Measurements from ENCODE around the gene CLBA1. TPM values are rescaled to one million over a fixed set of nuclear protein-coding genes. Genes with fewer than 3 reads are reported as not detected.
"Not testable (repeated sequence)": the region's sequence is repeated elsewhere in the genome, so short reads cannot be mapped to it uniquely, and the experiment has no call there.

CLBA1 gene
- total RNA-seq, 2 experiments from 2014 or later, result 0.82 to 1.2 TPM

DNA sequence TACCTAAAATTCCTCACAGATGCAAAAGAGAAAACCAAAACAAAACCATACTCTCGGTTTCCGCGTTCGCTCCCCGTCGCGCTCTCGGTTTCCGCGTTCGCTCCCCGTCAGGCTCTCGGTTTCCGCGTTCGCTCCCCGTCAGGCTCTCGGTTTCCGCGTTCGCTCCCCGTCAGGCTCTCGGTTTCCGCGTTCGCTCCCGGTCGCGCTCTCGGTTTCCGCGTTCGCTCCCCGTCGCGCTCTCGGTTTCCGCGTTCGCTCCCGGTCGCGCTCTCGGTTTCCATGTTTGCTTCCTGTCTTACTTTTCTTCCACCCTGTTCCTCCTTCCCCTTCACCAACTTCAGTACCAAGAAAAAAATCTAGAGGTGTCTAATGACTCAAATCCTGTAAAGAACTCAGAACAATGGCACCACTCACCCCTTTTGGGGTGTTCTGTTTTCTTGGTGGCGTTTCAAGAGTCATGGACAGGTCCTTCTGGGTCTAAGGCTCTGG is 47.9 kb downstream of the CLBA1 start:
- POLR2A ChIA-PET; H3K9me2 ChIP-seq (ENCODE audit: insufficient read depth, low read length); H3K27ac ChIP-seq (ENCODE audit: low read depth, low read length, poor library complexity, severe bottlenecking); H3K36me3 ChIP-seq (ENCODE audit: insufficient read depth, low read length); H3K4me2 ChIP-seq (ENCODE audit: low read length); DNase-seq (ENCODE audit: low spot score); H4K20me1 ChIP-seq (ENCODE audit: insufficient read depth, low read length); BruUV-seq (replicated peaks); H3K4me3 ChIP-seq (ENCODE audit: low read depth, low read length, poor library complexity, severe bottlenecking); H3K9me3 ChIP-seq (ENCODE audit: low read length); CTCF ChIA-PET (ENCODE audit: unreplicated experiment); H3K79me2 ChIP-seq (ENCODE audit: insufficient read depth, low read depth, low read length); H2AFZ ChIP-seq (ENCODE audit: low read length); intact Hi-C loops (cut with micrococcal nuclease; ENCODE audit: unreplicated experiment); H3K4me1 ChIP-seq (ENCODE audit: insufficient read depth, low read length, poor library complexity, severe bottlenecking): not testable (repeated sequence)

GRCh38 chr14:105034315-105035039 is 48.9 kb downstream of the CLBA1 start:
- no peak for DNase-seq (ENCODE audit: low spot score)
- ChIA-PET POLR2A (interaction anchor here (0.6 to 0.7 kb wide), 2 partner anchors 226 to 262 kb away, joined by 3 read pairs; no protein-coding TSS in a partner anchor), CTCF (ENCODE audit: unreplicated experiment) (no interaction called here)
- Histone ChIP-seq H3K4me1 (ENCODE audit: insufficient read depth, low read length, poor library complexity, severe bottlenecking) (no peaks in the 10 kb centered on the region), H3K27ac (ENCODE audit: low read depth, low read length, poor library complexity, severe bottlenecking) (no peak overlapping the region), H3K79me2 (ENCODE audit: insufficient read depth, low read depth, low read length) (no peaks in the 10 kb centered on the region), H3K4me3 (ENCODE audit: low read depth, low read length, poor library complexity, severe bottlenecking) (no peak overlapping the region), H3K36me3 (ENCODE audit: insufficient read depth, low read length) (no peaks in the 10 kb centered on the region), H3K9me3 (ENCODE audit: low read length) (no peaks in the 10 kb centered on the region), H3K9me2 (ENCODE audit: insufficient read depth, low read length) (no peaks in the 10 kb centered on the region), H2AFZ (ENCODE audit: low read length) (no peak overlapping the region), H4K20me1 (ENCODE audit: insufficient read depth, low read length) (no peaks in the 10 kb centered on the region), H3K4me2 (ENCODE audit: low read length) (no peak overlapping the region)
- no TSS peak for BruUV-seq (replicated peaks)
- intact Hi-C loops (cut with micrococcal nuclease; ENCODE audit: unreplicated experiment), result no loop called here
- no peak for TF ChIP-seq EZH2phosphoT487 (IDR thresholded peaks at IDR 0.05; ENCODE audit: borderline replicate concordance, low read depth, low read length)
- TF ChIP-seq, protein P1, sequence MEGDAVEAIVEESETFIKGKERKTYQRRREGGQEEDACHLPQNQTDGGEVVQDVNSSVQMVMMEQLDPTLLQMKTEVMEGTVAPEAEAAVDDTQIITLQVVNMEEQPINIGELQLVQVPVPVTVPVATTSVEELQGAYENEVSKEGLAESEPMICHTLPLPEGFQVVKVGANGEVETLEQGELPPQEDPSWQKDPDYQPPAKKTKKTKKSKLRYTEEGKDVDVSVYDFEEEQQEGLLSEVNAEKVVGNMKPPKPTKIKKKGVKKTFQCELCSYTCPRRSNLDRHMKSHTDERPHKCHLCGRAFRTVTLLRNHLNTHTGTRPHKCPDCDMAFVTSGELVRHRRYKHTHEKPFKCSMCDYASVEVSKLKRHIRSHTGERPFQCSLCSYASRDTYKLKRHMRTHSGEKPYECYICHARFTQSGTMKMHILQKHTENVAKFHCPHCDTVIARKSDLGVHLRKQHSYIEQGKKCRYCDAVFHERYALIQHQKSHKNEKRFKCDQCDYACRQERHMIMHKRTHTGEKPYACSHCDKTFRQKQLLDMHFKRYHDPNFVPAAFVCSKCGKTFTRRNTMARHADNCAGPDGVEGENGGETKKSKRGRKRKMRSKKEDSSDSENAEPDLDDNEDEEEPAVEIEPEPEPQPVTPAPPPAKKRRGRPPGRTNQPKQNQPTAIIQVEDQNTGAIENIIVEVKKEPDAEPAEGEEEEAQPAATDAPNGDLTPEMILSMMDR (conservative IDR thresholded peaks at IDR 0.05; ENCODE audit: low read length), result no peak

DNA sequence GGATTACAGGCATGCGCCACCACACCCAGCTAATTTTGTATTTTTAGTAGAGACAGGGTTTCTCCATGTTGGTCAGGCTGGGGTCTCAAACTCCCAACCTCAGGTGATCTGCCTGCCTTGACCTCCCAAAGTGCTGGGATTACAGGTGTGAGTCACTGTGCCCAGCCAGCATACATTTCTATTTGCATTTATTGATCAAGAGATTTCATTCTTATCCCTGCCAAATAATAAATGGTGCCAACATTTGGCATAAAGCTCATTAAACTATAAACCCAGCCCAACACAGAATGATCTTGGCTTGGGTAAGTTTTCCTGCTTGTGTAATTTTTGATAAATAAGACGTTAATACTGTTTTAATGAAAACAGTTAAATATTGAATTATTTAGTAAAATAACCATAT is 50.0 kb downstream of the CLBA1 start:
- H4K20me1 ChIP-seq (ENCODE audit: insufficient read depth, low read length); H3K9me2 ChIP-seq (ENCODE audit: insufficient read depth, low read length); H3K4me2 ChIP-seq (ENCODE audit: low read length); H3K79me2 ChIP-seq (ENCODE audit: insufficient read depth, low read depth, low read length); H3K36me3 ChIP-seq (ENCODE audit: insufficient read depth, low read length); CTCF ChIA-PET (ENCODE audit: unreplicated experiment); H3K4me3 ChIP-seq (ENCODE audit: low read depth, low read length, poor library complexity, severe bottlenecking); H3K4me1 ChIP-seq (ENCODE audit: insufficient read depth, low read length, poor library complexity, severe bottlenecking); H2AFZ ChIP-seq (ENCODE audit: low read length); H3K9me3 ChIP-seq (ENCODE audit: low read length); H3K27ac ChIP-seq (ENCODE audit: low read depth, low read length, poor library complexity, severe bottlenecking); intact Hi-C loops (cut with micrococcal nuclease; ENCODE audit: unreplicated experiment); DNase-seq (ENCODE audit: low spot score); BruUV-seq (replicated peaks): not testable (repeated sequence)
- POLR2A ChIA-PET, result interaction anchor here (0.7 kb wide), 1 partner anchor 15 kb away, joined by 3 read pairs; the partner anchor contains the start of gene CDCA4
